CD4-positive, alpha-beta T cell (primary cell): ENCODE data around the gene PRTFDC1. TPM values are rescaled to one million over a fixed set of nuclear protein-coding genes. Genes with fewer than 3 reads are reported as not detected.

Source experiments
- ATAC-seq: fragments of 200-7000 bp; cut with Tn5 transposase; one replicate; pipeline ENCODE4 v1.10.0; 2022; ENCODE audit warnings: mild to moderate bottlenecking; ENCODE audit not compliant: poor library complexity
- CTCF ChIA-PET: fragments of 350-600 bp; sonication (Branson Sonifier 250); formaldehyde crosslinking; loops from one replicate; lab custom pipeline; 2021; ENCODE audit warnings: antibody characterized with exemption, inconsistent platforms; lab: Charles Lee
- POLR2A ChIA-PET: fragments of 350-600 bp; sonication (Branson Sonifier 250); formaldehyde crosslinking; loops from one replicate; lab custom pipeline; 2021; ENCODE audit warnings: antibody characterized with exemption, inconsistent platforms; lab: Charles Lee
- DNase-seq, 14 experiments: peaks; one replicate each; pipeline ENCODE4 v3.0.0-alpha.2; 2013 to 2020; ENCODE audit warnings: mixed read lengths in 2 of 14
- H3K27ac ChIP-seq, 2 donors: one replicate each; pipeline versions ENCODE4 v1.5.1 to v1.7.0; 2013; ENCODE audit warnings: low read length in 2 of 2, low read depth in 1 of 2, mild to moderate bottlenecking in 1 of 2
- H3K27me3 ChIP-seq, 2 experiments: 1 replicate in 1 of 2; 2 replicates in 1 of 2; pipeline versions ENCODE4 v1.6.1 to v1.7.0; 2013; ENCODE audit warnings: low read length in 2 of 2, control low read depth in 1 of 2, mild to moderate bottlenecking in 1 of 2, moderate library complexity in 1 of 2; ENCODE audit not compliant: insufficient read depth in 2 of 2, control insufficient read depth in 1 of 2
- H3K36me3 ChIP-seq: one replicate; pipeline ENCODE4 v1.6.1; 2013; ENCODE audit warnings: low read length, control low read depth; ENCODE audit not compliant: insufficient read depth
- H3K4me1 ChIP-seq: one replicate; pipeline ENCODE4 v1.6.1; 2013; ENCODE audit warnings: low read length, control low read depth; ENCODE audit not compliant: insufficient read depth
- H3K4me3 ChIP-seq: one replicate; pipeline ENCODE4 v1.5.1; 2013; ENCODE audit warnings: mild to moderate bottlenecking, low read length, moderate library complexity
- H3K9me3 ChIP-seq, 2 experiments: 1 replicate in 1 of 2; 2 replicates in 1 of 2; pipeline versions ENCODE4 v1.6.1 to v1.7.0; 2013; ENCODE audit warnings: low read length in 2 of 2, mild to moderate bottlenecking in 2 of 2, control low read depth in 1 of 2, moderate library complexity in 1 of 2; ENCODE audit not compliant: control insufficient read depth in 1 of 2, insufficient read depth in 1 of 2
- H3K27ac Mint-ChIP-seq: one replicate; pipeline ENCODE4 v1.8.0; 2020; ENCODE audit warnings: mixed read lengths
- H3K27me3 Mint-ChIP-seq: one replicate; pipeline ENCODE4 v1.8.0; 2021; ENCODE audit warnings: mixed read lengths
- H3K36me3 Mint-ChIP-seq: one replicate; pipeline ENCODE4 v1.8.0; 2021; ENCODE audit warnings: low read depth, mixed read lengths
- H3K4me1 Mint-ChIP-seq: one replicate; pipeline ENCODE4 v1.8.0; 2021; ENCODE audit warnings: low read depth, mixed read lengths
- H3K4me3 Mint-ChIP-seq: one replicate; pipeline ENCODE4 v1.8.0; 2020; ENCODE audit warnings: mild to moderate bottlenecking, mixed read lengths
- H3K9me3 Mint-ChIP-seq: one replicate; pipeline ENCODE4 v1.8.0; 2020; ENCODE audit warnings: mixed read lengths
- intact Hi-C, 2 experiments: fragments of 100-400 bp; cut with DNase I in 1 of 2; cut with micrococcal nuclease in 1 of 2; formaldehyde crosslinking; loops; one replicate each; pipeline versions ENCODE4 v1.15.1 to v1.9.0; 2023 to 2025; cut with DNase I, micrococcal nuclease
- total RNA-seq, 174 experiments: library from RNA in 2 of 174; stranded (reverse) in 2 of 174; gene quantifications; one replicate each; pipeline ENCODE4 v1.2.3 and lab custom pipeline; 2021 to 2026
- TF ChIP-seq, protein P1 (sequence below): fragments of 200-600 bp; IDR thresholded peaks from one replicate; pipeline ENCODE4 v1.8.0; 2022; ENCODE audit warnings: antibody characterized with exemption, mild to moderate bottlenecking

The PRTFDC1 gene
- total RNA-seq, 2 experiments from 2014 or later = 0.52 to 0.67 TPM

DNA sequence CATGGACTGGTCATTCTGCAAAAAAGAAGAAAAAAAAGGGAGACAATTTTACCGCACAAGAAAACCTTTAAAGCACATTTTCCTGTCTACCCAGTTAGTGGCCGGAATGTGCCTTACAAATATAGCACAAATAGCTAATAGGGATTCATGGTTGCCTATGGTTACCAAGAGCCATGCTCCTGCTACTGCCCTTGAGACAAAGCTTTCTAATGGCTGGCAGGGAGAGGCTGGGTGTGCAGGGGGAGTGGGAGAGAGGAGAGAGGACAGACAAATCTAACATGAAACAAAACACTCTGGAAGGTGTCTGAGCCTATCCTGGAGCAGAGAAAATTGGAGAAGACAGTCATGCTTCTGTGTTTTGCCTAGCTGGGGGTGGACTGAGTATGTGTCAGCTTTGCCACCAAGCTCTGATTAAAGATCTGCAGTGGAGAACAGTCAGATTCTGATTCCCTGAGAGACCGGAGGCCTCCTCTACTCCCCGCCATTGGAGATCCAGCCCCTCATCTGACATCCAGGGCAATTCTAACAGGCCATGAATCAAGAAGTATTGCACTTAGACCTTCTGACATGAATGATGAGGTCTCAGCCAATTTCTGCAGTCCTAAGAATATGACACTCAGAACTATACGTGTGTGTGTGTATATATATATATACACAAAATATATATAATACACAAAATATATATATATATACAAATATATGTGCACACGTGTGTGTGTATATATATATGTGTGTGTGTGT is 80.2 kb downstream of the PRTFDC1 start:
- DNase-seq (no peak), ATAC-seq (no peak)
- peaks cover 2% of the 10 kb centered on the region for H3K9me3 Mint-ChIP-seq
- H3K27ac Mint-ChIP-seq = no peak overlapping the region
- TF ChIP-seq, protein P1, sequence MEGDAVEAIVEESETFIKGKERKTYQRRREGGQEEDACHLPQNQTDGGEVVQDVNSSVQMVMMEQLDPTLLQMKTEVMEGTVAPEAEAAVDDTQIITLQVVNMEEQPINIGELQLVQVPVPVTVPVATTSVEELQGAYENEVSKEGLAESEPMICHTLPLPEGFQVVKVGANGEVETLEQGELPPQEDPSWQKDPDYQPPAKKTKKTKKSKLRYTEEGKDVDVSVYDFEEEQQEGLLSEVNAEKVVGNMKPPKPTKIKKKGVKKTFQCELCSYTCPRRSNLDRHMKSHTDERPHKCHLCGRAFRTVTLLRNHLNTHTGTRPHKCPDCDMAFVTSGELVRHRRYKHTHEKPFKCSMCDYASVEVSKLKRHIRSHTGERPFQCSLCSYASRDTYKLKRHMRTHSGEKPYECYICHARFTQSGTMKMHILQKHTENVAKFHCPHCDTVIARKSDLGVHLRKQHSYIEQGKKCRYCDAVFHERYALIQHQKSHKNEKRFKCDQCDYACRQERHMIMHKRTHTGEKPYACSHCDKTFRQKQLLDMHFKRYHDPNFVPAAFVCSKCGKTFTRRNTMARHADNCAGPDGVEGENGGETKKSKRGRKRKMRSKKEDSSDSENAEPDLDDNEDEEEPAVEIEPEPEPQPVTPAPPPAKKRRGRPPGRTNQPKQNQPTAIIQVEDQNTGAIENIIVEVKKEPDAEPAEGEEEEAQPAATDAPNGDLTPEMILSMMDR = no peak
- Histone ChIP-seq H3K9me3 (peaks cover 0 to 8% of the 10 kb centered on the region in 2 experiments), H3K36me3 (no peaks in the 10 kb centered on the region), H3K4me1 (peaks cover 3% of the 10 kb centered on the region), H3K27me3 (no peaks in the 10 kb centered on the region), H3K4me3 (no peak overlapping the region), H3K27ac (no peak overlapping the region)
- peaks cover 17% of the 10 kb centered on the region for H3K4me1 Mint-ChIP-seq
- ChIA-PET POLR2A (no interaction called here), CTCF (no interaction called here)
- no peaks in the 10 kb centered on the region for H3K27me3 Mint-ChIP-seq
- no peaks in the 10 kb centered on the region for H3K36me3 Mint-ChIP-seq
- H3K4me3 Mint-ChIP-seq = no peak overlapping the region
- intact Hi-C loops = loop anchor here in 1 of 2 experiments (5.0 kb wide), 1 partner anchor 35 kb away; no protein-coding TSS in a partner anchor

DNA sequence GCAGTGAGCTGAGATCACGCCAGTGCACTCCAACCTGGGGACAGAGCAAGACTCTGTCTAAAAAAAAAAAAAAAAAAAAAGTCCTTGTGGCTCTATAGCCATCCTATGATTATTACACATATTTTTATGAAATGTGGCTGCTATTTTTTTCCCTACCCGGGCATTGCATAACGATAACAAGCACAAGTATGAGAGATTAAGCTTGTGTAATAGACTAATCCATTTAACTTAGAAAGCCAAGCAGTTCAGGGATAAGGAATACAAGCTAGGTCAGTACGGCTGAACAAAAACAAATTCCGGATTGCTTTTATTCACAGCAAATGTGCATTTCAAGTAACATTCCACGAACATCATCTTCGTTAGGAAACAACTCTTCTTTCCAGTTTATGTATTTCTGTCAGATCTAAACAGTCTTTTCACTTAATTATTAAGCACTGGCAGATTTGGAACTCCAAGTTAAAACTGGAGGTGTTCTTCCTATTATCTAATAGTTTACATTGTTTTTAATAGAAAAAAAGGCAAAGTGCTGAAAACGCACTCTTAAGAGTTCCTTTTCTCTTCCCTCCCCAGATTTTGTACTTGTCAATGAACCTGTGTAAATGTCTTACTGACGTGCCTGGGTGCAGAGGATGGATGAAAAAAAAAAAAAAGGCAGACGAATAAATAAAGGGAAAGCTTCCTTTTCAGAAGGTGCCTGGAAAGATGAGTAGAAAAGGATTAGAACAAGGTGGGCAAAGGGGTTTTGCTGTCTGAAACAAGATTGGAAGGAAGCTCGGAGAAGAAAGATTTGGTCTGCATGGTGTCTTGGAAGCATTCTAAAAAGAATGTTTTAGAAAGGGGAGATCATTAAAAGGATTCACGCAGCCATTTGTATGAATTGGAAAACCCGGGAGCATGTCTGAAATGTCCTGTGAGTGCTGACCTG is 81.1 kb downstream of the PRTFDC1 start:
- POLR2A ChIA-PET = no interaction called here
- H3K36me3 Mint-ChIP-seq = no peaks in the 10 kb centered on the region
- Histone ChIP-seq H3K9me3 (peaks cover 0 to 8% of the 10 kb centered on the region in 2 experiments), H3K27me3 (no peaks in the 10 kb centered on the region), H3K27ac (no peak overlapping the region), H3K4me3 (no peak overlapping the region), H3K4me1 (peaks cover 3% of the 10 kb centered on the region), H3K36me3 (no peaks in the 10 kb centered on the region)
- intact Hi-C loops = loop anchor here in 1 of 2 experiments (5.0 kb wide), 1 partner anchor 36 kb away; no protein-coding TSS in a partner anchor
- no peak overlapping the region for H3K27ac Mint-ChIP-seq
- peaks cover 23% of the 10 kb centered on the region for H3K4me1 Mint-ChIP-seq
- ATAC-seq (no peak), DNase-seq (no peak)
- H3K27me3 Mint-ChIP-seq = no peaks in the 10 kb centered on the region
- CTCF ChIA-PET = interaction anchor here (0.7 kb wide), 3 partner anchors 20 to 1432 kb away, joined by 3 to 4 read pairs (median 3); no protein-coding TSS in a partner anchor
- TF ChIP-seq, protein P1 = no peak
- H3K9me3 Mint-ChIP-seq = peaks cover 2% of the 10 kb centered on the region
- no peak overlapping the region for H3K4me3 Mint-ChIP-seq

DNA sequence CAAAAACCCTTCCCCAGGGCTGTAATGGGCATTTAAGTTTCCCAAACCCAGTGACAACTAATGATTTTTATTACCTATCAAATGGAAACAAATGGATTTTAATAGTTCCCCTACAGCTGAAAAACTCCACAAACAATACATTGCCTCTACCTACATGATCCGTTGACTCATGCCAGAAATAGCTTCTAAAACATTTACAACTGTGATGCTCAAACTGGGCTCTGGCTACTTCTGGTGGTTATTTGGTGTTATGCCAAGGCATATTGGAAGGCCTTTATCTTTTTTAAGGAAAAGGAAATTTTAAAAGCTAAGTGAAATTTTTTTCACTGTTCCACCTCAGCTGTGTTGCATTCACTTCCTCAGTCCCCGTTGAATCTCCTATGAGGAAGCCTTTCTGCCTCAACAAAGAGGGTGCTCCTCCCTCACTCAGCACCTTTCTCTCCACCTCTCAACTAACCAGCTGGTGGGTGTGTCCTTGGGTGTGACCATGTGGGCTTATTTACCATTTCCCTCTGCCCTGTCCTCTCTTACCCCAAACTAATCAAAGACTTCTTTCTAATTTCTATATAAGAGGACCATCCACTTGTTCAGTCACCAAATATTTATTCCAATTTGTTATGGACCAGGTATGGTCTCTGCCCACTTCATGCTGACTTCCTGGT is 82.9 kb downstream of the PRTFDC1 start:
- Mint-ChIP-seq H3K4me3 (no peak overlapping the region), H3K27me3 (no peaks in the 10 kb centered on the region), H3K27ac (no peak overlapping the region), H3K4me1 (peaks cover 30% of the 10 kb centered on the region), H3K9me3 (no peaks in the 10 kb centered on the region), H3K36me3 (no peaks in the 10 kb centered on the region)
- Histone ChIP-seq H3K9me3 (peaks cover 0 to under 1% of the 10 kb centered on the region in 2 experiments), H3K36me3 (no peaks in the 10 kb centered on the region), H3K4me3 (no peak overlapping the region), H3K27me3 (no peaks in the 10 kb centered on the region), H3K4me1 (peaks cover 3% of the 10 kb centered on the region), H3K27ac (no peak overlapping the region)
- DNase-seq (peak in 1 of 14 experiments; percentile 18), ATAC-seq (no peak)
- CTCF ChIA-PET = no interaction called here
- intact Hi-C loops = loop anchor here in 1 of 2 experiments (5.0 kb wide), 1 partner anchor 38 kb away; no protein-coding TSS in a partner anchor
- TF ChIP-seq, protein P1 = no peak
- POLR2A ChIA-PET = interaction anchor here (1.1 kb wide), 1 partner anchor 9 kb away, joined by 5 read pairs; no protein-coding TSS in a partner anchor
